AG10803 (cell line): ENCODE results near the gene DCUN1D4.

ENCODE experiments used
- DNase-seq: peaks from one replicate; pipeline ENCODE4 v3.0.0; 2010; ENCODE audit warnings: low read depth
- H3K4me3 ChIP-seq: 2 replicates; pipeline ENCODE4 v1.5.1; 2011; ENCODE audit warnings: mild to moderate bottlenecking, low read length, control low read depth
- CTCF ChIP-seq: conservative IDR thresholded peaks from 2 replicates; pipeline ENCODE4 v1.5.1; 2011; ENCODE audit warnings: mild to moderate bottlenecking, low read length, control low read depth, inconsistent platforms

The DCUN1D4 gene

GRCh38 chr4:51872283-51872997, 29.5 kb downstream of the DCUN1D4 start:
- no peak for DNase-seq
- no peak overlapping the region for H3K4me3 ChIP-seq
- no peak for TF ChIP-seq CTCF

GRCh38 chr4:51874551-51874950, 31.6 kb downstream of the DCUN1D4 start:
- H3K4me3 ChIP-seq = no peak overlapping the region
- TF ChIP-seq CTCF = no peak
- no peak for DNase-seq

GRCh38 chr4:51878431-51878830, 35.5 kb downstream of the DCUN1D4 start:
- TF ChIP-seq CTCF = no peak
- no peak for DNase-seq
- H3K4me3 ChIP-seq = no peak overlapping the region

GRCh38 chr4:51880016-51880915, 37.3 kb downstream of the DCUN1D4 start:
- no peak for DNase-seq
- no peak overlapping the region for H3K4me3 ChIP-seq
- TF ChIP-seq CTCF = no peak

- no peak for DNase-seq
- no peak overlapping the region for H3K4me3 ChIP-seq
- no peak for TF ChIP-seq CTCF
These were observed 41.1 kb downstream of the DCUN1D4 start for GRCh38 chr4:51884055-51884454.

GRCh38 chr4:51884606-51885005, 41.7 kb downstream of the DCUN1D4 start:
- no peak for TF ChIP-seq CTCF
- no peak for DNase-seq
- no peak overlapping the region for H3K4me3 ChIP-seq
